ENCODE results near the gene DDX54. TPM values are rescaled to one million over a fixed set of nuclear protein-coding genes. Genes with fewer than 3 reads are reported as not detected.

Gene DDX54
- total RNA-seq, 1 donor from 2014 or later, result 54.9 TPM

GRCh38 chr12:113157218-113157859 lies 27.9 kb downstream of the DDX54 start:
- no peak overlapping the region for H3K4me3 ChIP-seq
- H3K27ac ChIP-seq, result no peak overlapping the region
- intact Hi-C loops (cut with DNase I), result no loop called here
- peaks cover 47% of the 10 kb centered on the region for H3K36me3 ChIP-seq
- H3K4me1 ChIP-seq, result peaks cover 21% of the 10 kb centered on the region
- ATAC-seq, result no peak
- no peak for DNase-seq
- no peaks in the 10 kb centered on the region for H3K9me3 ChIP-seq
- no peak for TF ChIP-seq CTCF (IDR thresholded peaks at IDR 0.05)
- H3K27me3 ChIP-seq (ENCODE audit: low read depth), result peaks cover 36% of the 10 kb centered on the region

- intact Hi-C loops (cut with DNase I), result no loop called here
- H3K36me3 ChIP-seq, result peaks cover 33% of the 10 kb centered on the region
- H3K4me1 ChIP-seq, result peaks cover 21% of the 10 kb centered on the region
- peaks cover 51% of the 10 kb centered on the region for H3K27me3 ChIP-seq (ENCODE audit: low read depth)
- no peak overlapping the region for H3K27ac ChIP-seq
- no peaks in the 10 kb centered on the region for H3K9me3 ChIP-seq
- ATAC-seq (no peak), DNase-seq (no peak)
- H3K4me3 ChIP-seq, result no peak overlapping the region
- no peak for TF ChIP-seq CTCF (IDR thresholded peaks at IDR 0.05)
These were observed 29.6 kb downstream of the DDX54 start for GRCh38 chr12:113155646-113156045.

- Histone ChIP-seq H3K36me3 (peaks cover 27% of the 10 kb centered on the region), H3K9me3 (no peaks in the 10 kb centered on the region), H3K4me1 (peaks cover 21% of the 10 kb centered on the region), H3K27me3 (ENCODE audit: low read depth) (peaks cover 55% of the 10 kb centered on the region), H3K27ac (no peak overlapping the region), H3K4me3 (no peak overlapping the region)
- no peak for TF ChIP-seq CTCF (IDR thresholded peaks at IDR 0.05)
- intact Hi-C loops (cut with DNase I), result no loop called here
- DNase-seq (no peak), ATAC-seq (no peak)
These were observed 30.2 kb downstream of the DDX54 start for GRCh38 chr12:113155060-113155459.

- DNase-seq, result no peak
- intact Hi-C loops (cut with DNase I), result no loop called here
- H3K9me3 ChIP-seq, result no peaks in the 10 kb centered on the region
- no peak for TF ChIP-seq CTCF (IDR thresholded peaks at IDR 0.05)
- no peak overlapping the region for H3K27ac ChIP-seq
- peaks cover 25% of the 10 kb centered on the region for H3K4me1 ChIP-seq
- peaks cover 21% of the 10 kb centered on the region for H3K36me3 ChIP-seq
- peaks cover 55% of the 10 kb centered on the region for H3K27me3 ChIP-seq (ENCODE audit: low read depth)
- no peak for ATAC-seq
- H3K4me3 ChIP-seq, result peak overlapping the region; percentile 31
These were observed 30.8 kb downstream of the DDX54 start for GRCh38 chr12:113154351-113154973.

GRCh38 chr12:113152835-113153814 lies 32.2 kb downstream of the DDX54 start:
- Histone ChIP-seq H3K9me3 (no peaks in the 10 kb centered on the region), H3K4me3 (peak overlapping the region; percentile 55), H3K27me3 (ENCODE audit: low read depth) (peaks cover 55% of the 10 kb centered on the region), H3K36me3 (peaks cover 7% of the 10 kb centered on the region), H3K4me1 (peaks cover 27% of the 10 kb centered on the region), H3K27ac (no peak overlapping the region)
- DNase-seq, result peak; percentile 79
- ATAC-seq, result peak; percentile 90
- peak; percentile 51 for TF ChIP-seq CTCF (IDR thresholded peaks at IDR 0.05)
- intact Hi-C loops (cut with DNase I), result no loop called here

Data from lower lobe of right lung (tissue), 2 donors.